Naive thymus-derived CD4-positive, alpha-beta T cell (primary cell): ENCODE measurements around the gene HOXB4. TPM values are rescaled to one million over a fixed set of nuclear protein-coding genes. Genes with fewer than 3 reads are reported as not detected.

Experiments used
- ATAC-seq: fragments of 150-1000 bp; cut with Tn5 transposase; 2 replicates; pipeline ENCODE4 v1.10.0; 2021; ENCODE audit warnings: mild to moderate bottlenecking, moderate library complexity
- CTCF ChIA-PET: fragments of 350-600 bp; sonication (Branson Sonifier 250); formaldehyde crosslinking; loops from one replicate; lab custom pipeline; 2021; ENCODE audit warnings: antibody characterized with exemption; lab: Charles Lee
- POLR2A ChIA-PET: fragments of 350-600 bp; sonication (Branson Sonifier 250); formaldehyde crosslinking; loops from one replicate; lab custom pipeline; 2021; ENCODE audit warnings: antibody characterized with exemption, inconsistent platforms; lab: Charles Lee
- DNase-seq, 9 donors: peaks; one replicate each; pipeline versions ENCODE4 v3.0.0 to v3.0.0-alpha.2; 2020 to 2022; ENCODE audit warnings: mixed read lengths in 1 of 9
- H3K27ac ChIP-seq: one replicate; pipeline ENCODE4 v1.7.0; 2013; ENCODE audit warnings: mild to moderate bottlenecking, low read depth, low read length, moderate library complexity
- H3K27me3 ChIP-seq, 2 donors: one replicate each; pipeline ENCODE4 v1.7.0; 2013; ENCODE audit warnings: low read length in 2 of 2, mild to moderate bottlenecking in 2 of 2, moderate library complexity in 2 of 2; ENCODE audit not compliant: control insufficient read depth in 2 of 2, insufficient read depth in 2 of 2
- H3K36me3 ChIP-seq, 3 experiments: 1 replicate in 2 of 3; 2 replicates in 1 of 3; pipeline ENCODE4 v1.7.0; 2013; ENCODE audit warnings: low read length in 3 of 3, mild to moderate bottlenecking in 3 of 3, moderate library complexity in 1 of 3; ENCODE audit not compliant: insufficient read depth in 3 of 3, control insufficient read depth in 2 of 3
- H3K4me1 ChIP-seq, 2 donors: one replicate each; pipeline ENCODE4 v1.7.0; 2013; ENCODE audit warnings: low read length in 2 of 2, mild to moderate bottlenecking in 2 of 2, moderate library complexity in 1 of 2; ENCODE audit not compliant: control insufficient read depth in 2 of 2, insufficient read depth in 2 of 2
- H3K4me3 ChIP-seq: 2 replicates; pipeline ENCODE4 v1.7.0; 2013; ENCODE audit warnings: mild to moderate bottlenecking, low read length
- H3K9me3 ChIP-seq, 3 experiments: 1 replicate in 2 of 3; 2 replicates in 1 of 3; pipeline ENCODE4 v1.7.0; 2013; ENCODE audit warnings: low read length in 3 of 3; ENCODE audit not compliant: control insufficient read depth in 2 of 3
- H3K27ac Mint-ChIP-seq, 9 donors: one replicate each; pipeline ENCODE4 v1.8.0; 2020 to 2022; ENCODE audit warnings: mixed read lengths in 9 of 9, mild to moderate bottlenecking in 8 of 9, moderate library complexity in 5 of 9, inconsistent platforms in 2 of 9
- H3K27me3 Mint-ChIP-seq, 5 donors: one replicate each; pipeline ENCODE4 v1.8.0; 2021 to 2022; ENCODE audit warnings: mixed read lengths in 5 of 5, mild to moderate bottlenecking in 1 of 5
- H3K36me3 Mint-ChIP-seq, 5 donors: one replicate each; pipeline ENCODE4 v1.8.0; 2020 to 2022; ENCODE audit warnings: mixed read lengths in 5 of 5, mild to moderate bottlenecking in 3 of 5, inconsistent platforms in 1 of 5
- H3K4me1 Mint-ChIP-seq, 7 donors: one replicate each; pipeline ENCODE4 v1.8.0; 2020 to 2022; ENCODE audit warnings: mixed read lengths in 7 of 7, mild to moderate bottlenecking in 3 of 7, inconsistent platforms in 1 of 7
- H3K4me3 Mint-ChIP-seq, 10 donors: one replicate each; pipeline ENCODE4 v1.8.0; 2020 to 2022; ENCODE audit warnings: mild to moderate bottlenecking in 10 of 10, mixed read lengths in 10 of 10, moderate library complexity in 6 of 10, inconsistent platforms in 2 of 10
- H3K9me3 Mint-ChIP-seq, 11 donors: one replicate each; pipeline ENCODE4 v1.8.0; 2020 to 2022; ENCODE audit warnings: mixed read lengths in 11 of 11, mild to moderate bottlenecking in 4 of 11, inconsistent platforms in 1 of 11, moderate library complexity in 1 of 11
- intact Hi-C, 2 donors: fragments of 100-400 bp; cut with micrococcal nuclease; formaldehyde crosslinking; loops; one replicate each; pipeline ENCODE4 v1.15.1; 2023
- polyA plus RNA-seq, 2 donors: library from polyadenylated mRNA; unstranded; fragments of 300-500 nt; fragmentation: Illumina TruSeq; gene quantifications; one replicate each; pipeline ENCODE4 v1.2.3, GENCODE V29; 2021
- total RNA-seq, 6 experiments: library from RNA in 5 of 6; stranded (reverse) in 5 of 6; gene quantifications; 1 replicate in 5 of 6; 2 replicates in 1 of 6; pipeline ENCODE4 v1.2.3 and lab custom pipeline; 2021 to 2026

The HOXB4 gene
- total RNA-seq = 1 to 10 TPM in 4 of 5 experiments, under 1 TPM in 1; 0.34 to 7.9 (median 2.4) TPM
- polyA plus RNA-seq = not detected
- 2.2 reads per million, percentile 10 among the genes with 10 or more reads in this experiment for total RNA-seq (lab: John Stamatoyannopoulos, UW)

- intact Hi-C loops = loop anchor here (1.0 to 5.0 kb wide), 4 partner anchors 34 to 86 kb away; no protein-coding TSS in a partner anchor
- Mint-ChIP-seq H3K9me3 (peaks cover 0 to 4% (median 0%) of the 10 kb centered on the region in 11 donors), H3K27ac (peak within 1 kb of the TSS; percentile 26 to 89 (median 66)), H3K4me3 (peak within 1 kb of the TSS; percentile 88 to 94 (median 90)), H3K27me3 (peaks cover 44 to 70% (median 49%) of the 10 kb centered on the region in 5 donors), H3K36me3 (peaks cover 0 to 13% (median 0%) of the 10 kb centered on the region in 5 donors), H3K4me1 (peaks cover 12 to 62% (median 52%) of the 10 kb centered on the region in 7 donors)
- peaks cover 15 to 27% of the 10 kb centered on the region in 2 donors for H3K4me1 ChIP-seq
- peak within 1 kb of the TSS; percentile 78 for H3K4me3 ChIP-seq
- ATAC-seq (peak; percentile 83), DNase-seq (peak in 6 of 9 donors; percentile 51 to 74 (median 57))
- no peak within 1 kb of the TSS for H3K27ac ChIP-seq
- no peaks in the 10 kb centered on the region for H3K9me3 ChIP-seq
- POLR2A ChIA-PET = interaction anchor here (1.2 to 2.1 kb wide), 2 partner anchors 15 to 31 kb away, joined by 3 to 6 read pairs; partner anchors contain the start of gene HOXB5
- peaks cover 6 to 36% of the 10 kb centered on the region in 2 donors for H3K27me3 ChIP-seq
- no peaks in the 10 kb centered on the region for H3K36me3 ChIP-seq
- CTCF ChIA-PET = interaction anchor here (0.8 to 1.1 kb wide), 2 partner anchors 77 to 85 kb away, joined by 3 to 4 read pairs; no protein-coding TSS in a partner anchor
These were observed at the start of gene HOXB4 for GRCh38 chr17:48577946-48578615. HOXB4 (minus strand) TSS chr17:48578350; CDS start chr17:48578319, 31 bp downstream.

GRCh38 chr17:48627118-48627597 lies 49.0 kb upstream of the HOXB4 start:
- ChIA-PET POLR2A (no interaction called here), CTCF (no interaction called here)
- intact Hi-C loops = loop anchor here in 1 of 2 donors (5.0 kb wide), 1 partner anchor 120 kb away; no protein-coding TSS in a partner anchor
- no peak for ATAC-seq
- peaks cover 15 to 16% of the 10 kb centered on the region in 2 donors for H3K4me1 ChIP-seq
- Mint-ChIP-seq H3K36me3 (peaks cover 0 to 1% (median 0%) of the 10 kb centered on the region in 5 donors), H3K4me1 (peaks cover 13 to 18% (median 14%) of the 10 kb centered on the region in 7 donors), H3K9me3 (peaks cover 0 to 1% (median 0%) of the 10 kb centered on the region in 11 donors), H3K27me3 (peaks cover 79 to 92% (median 80%) of the 10 kb centered on the region in 5 donors), H3K4me3 (peak overlapping the region; percentile 30 to 90 (median 80)), H3K27ac (peak overlapping the region in 1 of 9 donors; percentile 5)
- no peaks in the 10 kb centered on the region for H3K9me3 ChIP-seq
- peaks cover 37 to 39% of the 10 kb centered on the region in 2 donors for H3K27me3 ChIP-seq
- no peak for DNase-seq
- H3K4me3 ChIP-seq = peak overlapping the region; percentile 18
- H3K27ac ChIP-seq = no peak overlapping the region
- H3K36me3 ChIP-seq = no peaks in the 10 kb centered on the region

- CTCF ChIA-PET = interaction anchor here (0.7 kb wide), 1 partner anchor 677 kb away, joined by 3 read pairs; no protein-coding TSS in a partner anchor
- H3K4me1 ChIP-seq = peaks cover 15 to 16% of the 10 kb centered on the region in 2 donors
- Mint-ChIP-seq H3K4me3 (peak within 1 kb of the TSS; percentile 80 to 91 (median 84)), H3K36me3 (peaks cover 0 to 1% (median 0%) of the 10 kb centered on the region in 5 donors), H3K27ac (peak within 1 kb of the TSS in 2 of 9 donors; percentile 65 to 88), H3K27me3 (peaks cover 80 to 92% (median 86%) of the 10 kb centered on the region in 5 donors), H3K4me1 (peaks cover 13 to 18% (median 14%) of the 10 kb centered on the region in 7 donors), H3K9me3 (peaks cover 0 to 1% (median 0%) of the 10 kb centered on the region in 11 donors)
- ATAC-seq (peak; percentile 68), DNase-seq (peak in 1 of 9 donors; percentile 36)
- H3K4me3 ChIP-seq = peak within 1 kb of the TSS; percentile 62
- H3K27ac ChIP-seq = no peak within 1 kb of the TSS
- intact Hi-C loops = loop anchor here in 1 of 2 donors (5.0 kb wide), 1 partner anchor 121 kb away; no protein-coding TSS in a partner anchor
- H3K36me3 ChIP-seq = no peaks in the 10 kb centered on the region
- POLR2A ChIA-PET = no interaction called here
- peaks cover 32 to 44% of the 10 kb centered on the region in 2 donors for H3K27me3 ChIP-seq
- no peaks in the 10 kb centered on the region for H3K9me3 ChIP-seq
These were observed 48.3 kb upstream of the HOXB4 start, which contains the start of gene HOXB9 for GRCh38 chr17:48626245-48627117. HOXB9 (minus strand) TSS chr17:48626358; CDS start chr17:48626269, 89 bp downstream.

GRCh38 chr17:48625495-48626244 lies 47.5 kb upstream of the HOXB4 start:
- ATAC-seq (peak; percentile 64), DNase-seq (peak in 4 of 9 donors; percentile 33 to 59 (median 36))
- Mint-ChIP-seq H3K4me3 (peak overlapping the region; percentile 80 to 91 (median 84)), H3K9me3 (no peaks in the 10 kb centered on the region), H3K27ac (peak overlapping the region in 1 of 9 donors; percentile 88), H3K36me3 (peaks cover 0 to 3% (median 0%) of the 10 kb centered on the region in 5 donors), H3K4me1 (peaks cover 13 to 18% (median 14%) of the 10 kb centered on the region in 7 donors), H3K27me3 (peaks cover 81 to 92% (median 88%) of the 10 kb centered on the region in 5 donors)
- CTCF ChIA-PET = interaction anchor here (0.7 kb wide), 1 partner anchor 676 kb away, joined by 3 read pairs; no protein-coding TSS in a partner anchor
- Histone ChIP-seq H3K36me3 (no peaks in the 10 kb centered on the region), H3K27ac (no peak overlapping the region), H3K4me1 (peaks cover 15 to 16% of the 10 kb centered on the region in 2 donors), H3K4me3 (peak overlapping the region; percentile 62), H3K27me3 (peaks cover 32 to 44% of the 10 kb centered on the region in 2 donors), H3K9me3 (no peaks in the 10 kb centered on the region)
- intact Hi-C loops = loop anchor here in 1 of 2 donors (5.0 kb wide), 1 partner anchor 122 kb away; no protein-coding TSS in a partner anchor
- POLR2A ChIA-PET = no interaction called here

GRCh38 chr17:48624544-48625494 lies 46.7 kb upstream of the HOXB4 start:
- peaks cover 81 to 92% (median 87%) of the 10 kb centered on the region in 5 donors for H3K27me3 Mint-ChIP-seq
- ChIA-PET CTCF (no interaction called here), POLR2A (interaction anchor here (0.6 to 1.4 kb wide), 2 partner anchors 10 to 1190 kb away, joined by 3 to 5 read pairs; partner anchors contain the start of gene HOXB8)
- Histone ChIP-seq H3K27me3 (peaks cover 32 to 45% of the 10 kb centered on the region in 2 donors), H3K9me3 (no peaks in the 10 kb centered on the region), H3K4me1 (peaks cover 15 to 16% of the 10 kb centered on the region in 2 donors), H3K36me3 (no peaks in the 10 kb centered on the region), H3K4me3 (no peak overlapping the region), H3K27ac (no peak overlapping the region)
- no peak overlapping the region for H3K27ac Mint-ChIP-seq
- peaks cover 13 to 18% (median 14%) of the 10 kb centered on the region in 7 donors for H3K4me1 Mint-ChIP-seq
- no peaks in the 10 kb centered on the region for H3K9me3 Mint-ChIP-seq
- peak overlapping the region in 9 of 10 donors; percentile 54 to 91 (median 85) for H3K4me3 Mint-ChIP-seq
- DNase-seq = no peak
- intact Hi-C loops = loop anchor here in 1 of 2 donors (5.0 kb wide), 1 partner anchor 122 kb away; no protein-coding TSS in a partner anchor
- ATAC-seq = peak; percentile 45
- peaks cover 0 to 3% (median 0%) of the 10 kb centered on the region in 5 donors for H3K36me3 Mint-ChIP-seq
